Gastroesophageal sphincter (tissue), 3 donors: Measurements from ENCODE around the gene MXRA8.

ENCODE experiments used
- CTCF ChIP-seq, 4 experiments: fragments of 200-600 bp in 2 of 4; fragments of 450-650 bp in 2 of 4; sonication (generic) in 1 of 4; IDR thresholded peaks; one replicate each; pipeline ENCODE4 v1.5.1; 2017 to 2019; ENCODE audit warnings: antibody characterized with exemption in 4 of 4, mild to moderate bottlenecking in 2 of 4, moderate library complexity in 2 of 4
- EP300 ChIP-seq: sonication (generic); formaldehyde crosslinking; IDR thresholded peaks from one replicate; pipeline ENCODE4 v1.6.1; 2017; ENCODE audit warnings: antibody characterized with exemption, mild to moderate bottlenecking
- POLR2AphosphoS5 ChIP-seq: sonication (generic); formaldehyde crosslinking; IDR thresholded peaks from one replicate; pipeline ENCODE4 v1.6.1; 2017; ENCODE audit warnings: antibody characterized with exemption

DNA sequence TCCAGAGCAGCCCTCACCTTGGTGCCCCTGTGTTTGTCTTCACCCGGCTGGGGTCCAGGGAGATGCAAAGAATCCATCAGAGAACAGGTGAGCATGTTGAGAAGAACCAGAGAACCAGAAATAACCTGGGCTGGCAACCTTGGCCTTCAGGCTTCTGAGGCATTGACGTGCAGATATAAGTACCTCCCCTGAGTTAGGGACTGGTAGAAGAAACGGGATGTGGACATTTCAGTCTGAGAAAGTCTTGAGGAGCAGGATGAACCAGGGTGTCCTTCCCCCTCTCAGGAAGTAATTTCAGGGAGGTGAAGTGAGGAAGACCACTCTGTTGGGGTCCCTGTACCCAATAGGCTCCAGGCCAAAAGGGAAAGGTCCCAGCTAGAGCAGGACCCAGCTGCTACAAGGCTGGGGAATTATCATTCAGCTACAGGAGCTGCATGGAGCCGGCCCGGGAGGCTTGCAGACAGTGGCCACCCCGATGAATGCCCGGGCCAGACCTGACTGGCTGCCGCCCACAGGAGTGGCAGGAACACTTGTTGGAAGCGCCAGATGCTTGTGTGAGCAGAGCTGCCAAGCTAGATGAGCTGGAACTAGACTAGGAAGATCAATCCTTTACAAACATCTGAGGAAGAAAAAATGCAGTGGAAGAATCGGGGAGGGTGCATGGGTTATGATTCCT, 18.3 kb upstream of the MXRA8 start:
- TF ChIP-seq CTCF (IDR thresholded peaks at IDR 0.05): no peak
- TF ChIP-seq EP300: no peak
- TF ChIP-seq POLR2AphosphoS5: no peak
